G401.6 (cell line): Measurements from ENCODE around the gene SCO2.

ENCODE experiments used
- FAIRE-seq: peaks from 2 replicates; lab custom pipeline; 2012; peaks lifted over from hg19 to GRCh38; lab: Jason Lieb, UNC

The SCO2 gene

DNA sequence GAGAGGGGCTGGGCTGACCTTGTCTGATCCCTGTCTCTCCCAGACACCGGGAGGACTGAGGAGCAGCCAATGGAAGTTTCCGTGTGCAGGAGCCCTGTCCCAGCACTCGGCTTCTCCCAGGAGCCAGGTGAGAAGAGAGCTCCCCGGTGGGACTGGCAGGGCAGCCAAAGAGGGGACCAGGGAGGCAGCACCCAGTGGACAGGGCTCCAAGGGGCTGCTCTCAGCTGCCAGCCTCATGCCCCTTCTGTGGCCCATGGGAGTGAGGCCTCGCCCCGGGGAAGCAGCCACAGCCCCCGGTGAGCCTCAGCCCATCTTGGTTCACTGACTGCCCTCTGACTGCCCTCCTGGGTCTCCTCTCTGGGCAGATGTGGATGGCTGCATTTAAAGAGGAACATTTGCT is 6.8 kb downstream of the SCO2 start:
- no peak for FAIRE-seq

DNA sequence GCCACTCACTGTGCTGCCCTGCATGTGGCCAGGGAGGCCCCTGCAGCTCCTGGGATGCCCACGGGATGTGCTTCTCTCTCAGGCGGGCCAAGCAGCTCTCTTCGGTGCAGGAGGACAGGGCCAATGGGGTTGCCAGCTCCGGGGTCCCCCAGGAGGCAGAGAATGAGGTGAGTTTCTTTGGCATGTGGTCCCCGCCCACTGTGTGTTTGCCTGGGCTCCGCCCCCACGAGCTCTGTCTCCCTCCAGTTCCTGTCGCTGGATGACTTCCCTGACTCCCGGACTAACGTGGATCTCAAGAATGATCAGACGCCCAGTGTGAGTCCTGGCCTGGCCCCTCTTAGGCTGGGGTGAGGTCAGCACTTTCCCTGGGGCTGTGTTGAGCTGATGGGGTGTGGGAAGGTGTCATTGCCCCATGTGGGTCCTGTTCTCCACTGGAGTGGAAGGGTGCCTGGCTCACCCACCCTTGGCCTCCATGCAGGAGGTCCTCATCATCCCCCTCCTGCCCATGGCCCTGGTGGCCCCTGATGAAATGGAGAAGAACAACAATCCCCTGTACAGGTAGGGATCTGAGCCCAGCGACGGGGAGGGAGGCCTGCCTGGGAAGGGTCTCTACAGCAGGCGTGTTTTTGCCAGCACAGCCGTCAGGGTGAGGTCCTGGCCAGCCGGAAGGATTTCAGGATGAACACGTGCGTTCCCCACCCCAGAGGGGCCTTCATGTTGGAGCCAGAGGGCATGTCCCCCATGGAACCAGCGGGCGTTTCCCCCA is 7.7 kb downstream of the SCO2 start:
- no peak for FAIRE-seq

- no peak for FAIRE-seq
These were observed 8.5 kb downstream of the SCO2 start for GRCh38 chr22:50516891-50517290.

DNA sequence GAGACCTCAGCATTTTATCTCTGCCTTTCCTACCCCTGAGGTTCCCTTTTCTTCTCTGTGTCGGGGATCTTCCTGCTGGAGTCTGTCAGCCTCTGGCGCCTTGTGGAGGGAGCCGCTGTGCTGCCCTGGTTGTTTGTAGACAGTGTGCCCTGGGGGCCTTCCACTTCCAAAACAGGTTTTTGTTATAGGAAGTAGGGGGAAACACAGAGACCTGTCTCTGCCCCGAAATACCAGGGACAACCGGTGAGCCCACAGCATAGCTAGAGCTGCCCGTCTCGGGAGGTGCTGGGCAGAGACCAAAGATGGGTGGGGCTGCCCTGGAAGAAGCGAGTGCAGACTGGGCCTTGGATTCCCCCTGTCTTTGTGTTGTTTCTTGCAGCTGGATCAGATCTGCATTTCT is 9.3 kb downstream of the SCO2 start:
- no peak for FAIRE-seq

GRCh38 chr22:50513175-50513574 is 12.2 kb downstream of the SCO2 start:
- FAIRE-seq: no peak

DNA sequence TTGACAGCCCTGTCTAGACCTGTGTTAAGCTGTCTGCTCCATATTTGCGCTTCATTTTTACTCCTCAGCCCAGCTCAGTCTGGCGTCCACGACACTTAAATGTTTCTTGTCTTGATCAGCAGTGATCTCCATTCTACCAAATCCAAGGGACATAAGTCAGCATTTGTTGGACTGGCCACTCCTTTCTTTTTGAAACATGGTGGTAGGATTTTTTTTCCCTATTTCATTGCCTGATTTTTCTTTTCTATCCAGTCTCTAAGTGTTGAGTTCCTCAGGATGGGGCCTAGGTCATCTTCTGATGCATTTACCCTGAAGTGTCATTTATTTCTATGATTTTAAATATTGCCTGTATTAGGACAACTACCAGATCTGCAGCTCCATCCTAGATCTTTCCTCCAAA is 16.5 kb downstream of the SCO2 start:
- FAIRE-seq: no peak

GRCh38 chr22:50507991-50508884 is 17.2 kb downstream of the SCO2 start, which contains the start of gene NCAPH2:
Gene NCAPH2, plus strand, starts transcription at chr22:50508224. Its CDS starts 114 bp downstream, at chr22:50508338.
- FAIRE-seq: no peak

GRCh38 chr22:50507421-50507990 is 17.9 kb downstream of the SCO2 start, which contains the start of gene LMF2:
Gene LMF2, minus strand, starts transcription at chr22:50507702. Its CDS starts 27 bp downstream, at chr22:50507675.
- no peak for FAIRE-seq

- FAIRE-seq: no peak
These were observed 18.6 kb downstream of the SCO2 start for GRCh38 chr22:50506611-50507420.

- no peak for FAIRE-seq
These were observed 19.4 kb downstream of the SCO2 start for GRCh38 chr22:50505776-50506610.

- no peak for FAIRE-seq
These were observed 20.1 kb downstream of the SCO2 start for GRCh38 chr22:50505276-50505775.

DNA sequence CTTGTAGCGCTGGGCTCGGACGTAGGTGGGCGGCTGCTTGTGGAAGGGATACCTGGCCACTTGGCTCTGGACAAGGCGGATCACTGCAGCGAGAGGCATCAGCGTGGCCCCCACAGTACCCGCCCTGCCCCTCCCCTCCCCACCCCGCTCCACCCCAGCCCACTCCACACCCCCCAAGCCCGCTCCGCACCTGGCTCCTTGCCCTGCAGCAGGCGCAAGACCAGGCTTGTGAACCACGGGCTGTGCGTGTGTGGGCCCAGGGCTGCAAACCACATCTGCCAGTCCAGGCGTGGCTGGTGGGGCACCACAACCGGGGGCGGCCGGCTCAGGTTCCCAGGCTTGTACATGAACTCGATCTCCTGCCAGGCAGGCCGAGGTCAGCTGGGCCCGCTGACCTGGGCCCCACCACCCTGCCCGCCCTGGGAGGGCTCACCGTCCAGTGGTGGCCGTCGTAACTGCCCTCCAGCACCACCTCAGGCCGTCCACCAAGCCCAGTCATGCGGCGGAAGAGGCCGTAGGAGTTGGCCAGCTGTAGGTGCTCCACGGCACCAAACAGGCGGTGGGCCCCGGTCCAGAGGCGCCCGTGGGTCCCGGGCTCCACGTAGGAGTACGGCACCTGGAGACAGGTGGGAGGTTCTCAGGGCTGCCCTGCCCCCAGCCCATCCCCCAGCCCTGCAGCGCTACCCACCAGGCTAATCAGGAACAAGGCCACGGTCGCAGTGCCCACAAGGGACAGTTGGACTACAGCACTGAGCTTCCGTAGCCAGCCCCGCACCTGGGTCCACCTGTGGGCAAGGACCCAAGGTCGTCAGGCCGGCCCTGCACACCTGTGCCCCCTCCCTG is 20.8 kb downstream of the SCO2 start:
- no peak for FAIRE-seq

GRCh38 chr22:50503475-50504145 is 21.8 kb downstream of the SCO2 start:
- FAIRE-seq: no peak

- FAIRE-seq: no peak
These were observed 22.5 kb downstream of the SCO2 start for GRCh38 chr22:50502628-50503474.

GRCh38 chr22:50502096-50502495 is 23.3 kb downstream of the SCO2 start:
- FAIRE-seq: no peak

DNA sequence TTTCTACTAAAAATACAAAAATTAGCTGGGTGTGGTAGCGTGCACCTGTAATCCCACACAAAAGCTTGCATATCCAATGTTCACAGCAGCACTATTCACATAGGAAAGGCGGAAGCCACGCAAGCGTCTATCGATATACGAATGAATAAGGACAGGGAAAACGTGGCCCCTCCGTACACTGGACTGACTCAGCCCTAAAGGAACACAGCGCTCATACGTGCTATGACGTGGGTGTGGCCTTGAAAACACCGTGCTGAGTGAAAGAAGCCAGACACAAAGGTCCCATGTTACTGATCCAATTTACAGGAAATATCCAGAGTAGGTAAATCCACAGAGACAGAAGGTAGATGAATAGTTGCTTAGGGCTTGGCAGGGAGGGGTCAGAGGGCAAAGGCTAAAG is 24.9 kb downstream of the SCO2 start:
- FAIRE-seq: no peak

- FAIRE-seq: peak; percentile 96
These were observed 27.0 kb downstream of the SCO2 start for GRCh38 chr22:50498322-50498890.

DNA sequence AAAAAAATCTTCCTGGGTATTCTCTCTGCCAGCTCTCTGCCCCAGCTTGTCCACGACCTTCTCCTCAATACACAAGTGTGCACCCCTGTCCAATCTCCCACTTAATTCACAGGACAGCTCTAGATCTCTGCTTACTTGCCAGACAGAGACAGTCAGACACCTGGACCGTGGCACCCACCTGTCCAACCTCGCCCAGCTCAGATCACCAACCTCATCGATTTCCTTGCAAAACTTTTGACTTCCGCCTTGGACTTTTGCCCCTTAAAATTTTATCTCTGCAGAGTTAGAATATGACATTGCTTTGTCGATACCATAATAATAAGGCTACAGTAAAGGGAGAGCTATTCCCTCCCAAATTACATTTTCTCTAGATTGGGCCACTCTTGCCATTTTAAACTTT is 28.3 kb downstream of the SCO2 start:
- FAIRE-seq: no peak
